Body of pancreas (tissue), 4 donors: ENCODE results near the gene CFHR1.

Experiments used
- CTCF ChIP-seq, 7 experiments: fragments of 450-650 bp in 4 of 7; fragments of 200-600 bp in 3 of 7; sonication (generic) in 3 of 7; IDR thresholded peaks; one replicate each; pipeline ENCODE4 v1.5.1; 2016 to 2019; ENCODE audit warnings: antibody characterized with exemption in 7 of 7
- POLR2A ChIP-seq, 3 donors: fragments of 450-650 bp; IDR thresholded peaks; one replicate each; pipeline ENCODE4 v1.6.1; 2016; ENCODE audit warnings: antibody characterized with exemption in 3 of 3, mild to moderate bottlenecking in 2 of 3

DNA sequence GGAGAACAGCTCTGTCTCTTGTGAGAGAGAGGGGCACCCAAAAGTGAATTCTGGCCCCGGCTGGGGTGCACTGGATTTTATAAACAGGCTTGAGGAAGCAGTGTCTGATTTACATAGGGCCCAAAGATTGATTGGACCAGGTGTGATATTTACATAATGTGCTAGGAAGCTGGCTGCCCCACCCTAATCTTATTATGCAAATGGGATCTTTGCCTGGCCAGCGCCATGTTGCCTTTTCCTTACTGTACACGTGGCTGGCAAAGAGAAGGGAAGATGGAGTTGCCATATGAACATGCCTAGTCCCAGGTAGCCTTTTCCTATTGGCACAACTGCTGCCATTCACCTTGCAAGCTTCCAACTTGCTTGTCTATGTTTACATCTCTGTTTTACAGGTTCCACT lies 39.3 kb downstream of the CFHR1 start:
- TF ChIP-seq CTCF (IDR thresholded peaks at IDR 0.05) (no peak), POLR2A (IDR thresholded peaks at IDR 0.05) (no peak)
